ENCODE results near the gene TSHZ2. TPM values are rescaled to one million over a fixed set of nuclear protein-coding genes. Genes with fewer than 3 reads are reported as not detected.

TSHZ2 gene
- total RNA-seq, 1 experiment from 2014 or later, result 0.07 TPM

DNA sequence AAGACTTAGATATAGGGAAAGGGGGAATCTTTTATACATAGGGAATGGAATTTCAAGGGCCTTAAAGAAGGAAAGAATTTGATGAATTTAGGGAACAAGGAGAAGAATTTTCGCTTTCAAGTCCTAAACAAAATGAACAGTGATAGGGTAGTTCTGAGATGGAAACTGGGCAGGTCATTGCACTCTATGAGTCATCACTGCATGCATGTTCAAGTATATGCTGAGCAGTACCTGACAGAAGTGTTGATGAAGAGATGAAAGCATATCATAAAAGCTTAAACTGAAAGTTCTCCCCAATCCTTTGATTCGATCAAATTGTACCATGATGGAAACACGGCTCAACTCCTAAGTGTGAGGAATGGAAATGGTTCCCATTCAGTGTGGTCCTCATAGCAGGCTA, 271.0 kb downstream of the TSHZ2 start:
- Histone ChIP-seq H3K4me1 (ENCODE audit: control insufficient read depth in 1 of 2, insufficient read depth in 2 of 2, low read length in 2 of 2) (no peaks in the 10 kb centered on the region), H4K20me1 (ENCODE audit: insufficient read depth) (no peaks in the 10 kb centered on the region), H3K4me3 (replicated peaks in 1 of 2; ENCODE audit: low read depth in 1 of 2, low read length in 2 of 2) (no peak overlapping the region), H3K79me2 (ENCODE audit: insufficient read depth, low read length) (no peaks in the 10 kb centered on the region), H3K9ac (ENCODE audit: low read length) (no peak overlapping the region), H3K27ac (ENCODE audit: low read depth, low read length) (no peak overlapping the region), H3K27me3 (ENCODE audit: insufficient read depth, low read length) (peaks cover 59% of the 10 kb centered on the region), H3K4me2 (ENCODE audit: low read length) (no peak overlapping the region), H2AFZ (ENCODE audit: low read depth, low read length, poor library complexity, severe bottlenecking) (no peak overlapping the region), H3K36me3 (ENCODE audit: control insufficient read depth in 1 of 2, insufficient read depth in 2 of 2, low read length in 2 of 2) (no peaks in the 10 kb centered on the region), H3K9me2 (ENCODE audit: insufficient read depth) (no peaks in the 10 kb centered on the region), H3K9me3 (ENCODE audit: control insufficient read depth in 1 of 2, insufficient read depth in 1 of 2, low read depth in 1 of 2, low read length in 2 of 2) (no peaks in the 10 kb centered on the region)
- ATAC-seq, result no peak
- RAD21 ChIA-PET (ENCODE audit: low non-redundant PET in 1 of 2, low total read pairs in 2 of 2, uncharacterized antibody in 2 of 2, unreplicated experiment in 2 of 2), result no interaction called here
- TF ChIP-seq SP1 (IDR thresholded peaks at IDR 0.05; ENCODE audit: low read depth) (no peak), SRF (IDR thresholded peaks at IDR 0.05; ENCODE audit: low read depth) (no peak), FOSL1 (IDR thresholded peaks at IDR 0.05; ENCODE audit: low read depth) (no peak), CTCF (IDR thresholded peaks at IDR 0.05 in 2 of 3, conservative IDR thresholded peaks at IDR 0.05 in 1 of 3; ENCODE audit: borderline replicate concordance in 1 of 3, insufficient read depth in 1 of 3, low read depth in 2 of 3, low read length in 2 of 3) (no peak), ATF3 (IDR thresholded peaks at IDR 0.05) (no peak), POLR2AphosphoS5 (IDR thresholded peaks at IDR 0.05; ENCODE audit: low read depth, low read length) (no peak), RAD21 (IDR thresholded peaks at IDR 0.05; ENCODE audit: low read depth) (no peak), CEBPB (IDR thresholded peaks at IDR 0.05; ENCODE audit: low read depth) (no peak), EZH2phosphoT487 (IDR thresholded peaks at IDR 0.05; ENCODE audit: borderline replicate concordance) (no peak), REST (IDR thresholded peaks at IDR 0.05; ENCODE audit: low read depth) (no peak), EGR1 (IDR thresholded peaks at IDR 0.05; ENCODE audit: low read depth) (no peak), ELF1 (IDR thresholded peaks at IDR 0.05; ENCODE audit: borderline replicate concordance, low read depth) (no peak), POLR2A (IDR thresholded peaks at IDR 0.05; ENCODE audit: borderline replicate concordance, extremely low read depth, insufficient read depth, insufficient read length) (no peak)
- TF ChIP-seq, protein P1, sequence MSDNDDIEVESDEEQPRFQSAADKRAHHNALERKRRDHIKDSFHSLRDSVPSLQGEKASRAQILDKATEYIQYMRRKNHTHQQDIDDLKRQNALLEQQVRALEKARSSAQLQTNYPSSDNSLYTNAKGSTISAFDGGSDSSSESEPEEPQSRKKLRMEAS (IDR thresholded peaks at IDR 0.05), result no peak
- TF ChIP-seq, protein P2, sequence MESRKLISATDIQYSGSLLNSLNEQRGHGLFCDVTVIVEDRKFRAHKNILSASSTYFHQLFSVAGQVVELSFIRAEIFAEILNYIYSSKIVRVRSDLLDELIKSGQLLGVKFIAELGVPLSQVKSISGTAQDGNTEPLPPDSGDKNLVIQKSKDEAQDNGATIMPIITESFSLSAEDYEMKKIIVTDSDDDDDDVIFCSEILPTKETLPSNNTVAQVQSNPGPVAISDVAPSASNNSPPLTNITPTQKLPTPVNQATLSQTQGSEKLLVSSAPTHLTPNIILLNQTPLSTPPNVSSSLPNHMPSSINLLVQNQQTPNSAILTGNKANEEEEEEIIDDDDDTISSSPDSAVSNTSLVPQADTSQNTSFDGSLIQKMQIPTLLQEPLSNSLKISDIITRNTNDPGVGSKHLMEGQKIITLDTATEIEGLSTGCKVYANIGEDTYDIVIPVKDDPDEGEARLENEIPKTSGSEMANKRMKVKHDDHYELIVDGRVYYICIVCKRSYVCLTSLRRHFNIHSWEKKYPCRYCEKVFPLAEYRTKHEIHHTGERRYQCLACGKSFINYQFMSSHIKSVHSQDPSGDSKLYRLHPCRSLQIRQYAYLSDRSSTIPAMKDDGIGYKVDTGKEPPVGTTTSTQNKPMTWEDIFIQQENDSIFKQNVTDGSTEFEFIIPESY (IDR thresholded peaks at IDR 0.05; ENCODE audit: extremely low read depth, insufficient replicate concordance, low read length), result no peak
- BruUV-seq (replicated peaks), result no TSS peak
- no peak for DNase-seq (ENCODE audit: low read depth, low spot score)
- POLR2A ChIA-PET, result no interaction called here
- intact Hi-C loops (cut with micrococcal nuclease), result no loop called here
- CTCF ChIA-PET, result no interaction called here

Data from HCT116 (cell line).